M059J (cell line): ENCODE results near the gene HDAC4. TPM values are rescaled to one million over a fixed set of nuclear protein-coding genes. Genes with fewer than 3 reads are reported as not detected.

ENCODE experiments used
- DNase-seq: peaks from one replicate; pipeline ENCODE4 v3.0.0-alpha.2; 2012; ENCODE audit warnings: low read depth
- total RNA-seq: library from RNA; depleted of rRNA; stranded (reverse); fragments of >200 nt; shearing (Covaris generic); gene quantifications from 2 replicates; pipeline ENCODE4 v1.2.3, GENCODE V29; 2014

HDAC4 gene
- total RNA-seq, 1 experiment from 2014 or later = 3.9 TPM

- no peak for DNase-seq
Measured at GRCh38 chr2:239238381-239238780, 162.4 kb downstream of the HDAC4 start.

GRCh38 chr2:239236808-239237205 lies 164.0 kb downstream of the HDAC4 start:
- no peak for DNase-seq

- no peak for DNase-seq
Measured at GRCh38 chr2:239236043-239236807, 164.6 kb downstream of the HDAC4 start.

- DNase-seq = no peak
Measured at GRCh38 chr2:239235311-239235710, 165.5 kb downstream of the HDAC4 start.

- DNase-seq = no peak
Measured at GRCh38 chr2:239234191-239235175, 166.3 kb downstream of the HDAC4 start.

GRCh38 chr2:239233576-239233975 lies 167.2 kb downstream of the HDAC4 start:
- no peak for DNase-seq

- no peak for DNase-seq
Measured at GRCh38 chr2:239232195-239232578, 168.6 kb downstream of the HDAC4 start.

- no peak for DNase-seq
Measured at GRCh38 chr2:239231231-239232194, 169.3 kb downstream of the HDAC4 start.

- DNase-seq = no peak
Measured at GRCh38 chr2:239230318-239231052, 170.3 kb downstream of the HDAC4 start.

- DNase-seq = no peak
Measured at GRCh38 chr2:239229545-239230279, 171.1 kb downstream of the HDAC4 start.

GRCh38 chr2:239227661-239228371 lies 173.0 kb downstream of the HDAC4 start:
- DNase-seq = peak; percentile 8

- peak; percentile 10 for DNase-seq
Measured at GRCh38 chr2:239226677-239227581, 173.9 kb downstream of the HDAC4 start.

GRCh38 chr2:239225871-239226561 lies 174.8 kb downstream of the HDAC4 start:
- DNase-seq = peak; percentile 64

- DNase-seq = no peak
Measured at GRCh38 chr2:239225371-239225851, 175.4 kb downstream of the HDAC4 start.

GRCh38 chr2:239224955-239225354 lies 175.9 kb downstream of the HDAC4 start:
- DNase-seq = no peak

- no peak for DNase-seq
Measured at GRCh38 chr2:239224199-239224570, 176.6 kb downstream of the HDAC4 start.

GRCh38 chr2:239223310-239224198 lies 177.3 kb downstream of the HDAC4 start:
- DNase-seq = no peak
